Fibroblast of gingiva (primary cell): ENCODE data around the gene TGM5.
"Not testable (repeated sequence)": the region's sequence is repeated elsewhere in the genome, so short reads cannot be mapped to it uniquely, and the experiment has no call there.

Source experiments
- DNase-seq: peaks from one replicate; pipeline ENCODE4 v3.0.0-alpha.2; 2011; ENCODE audit warnings: low read depth

The TGM5 gene

GRCh38 chr15:43266834-43267233, at the start of gene TGM5:
Gene TGM5 (minus strand): TSS chr15:43266928. CDS start chr15:43266849, 79 bp downstream.
- no peak for DNase-seq

GRCh38 chr15:43314171-43314570, 47.4 kb upstream of the TGM5 start:
- no peak for DNase-seq

- DNase-seq: no peak
Observed at GRCh38 chr15:43312378-43312777, 45.6 kb upstream of the TGM5 start.

- DNase-seq: no peak
Observed at GRCh38 chr15:43302205-43302817, 35.6 kb upstream of the TGM5 start, which contains the start of gene TGM7. Gene TGM7 (minus strand): TSS chr15:43302255.

GRCh38 chr15:43299884-43300283, 33.2 kb upstream of the TGM5 start:
- no peak for DNase-seq

GRCh38 chr15:43299411-43299810, 32.7 kb upstream of the TGM5 start:
- no peak for DNase-seq

- no peak for DNase-seq
Observed at GRCh38 chr15:43294091-43294706, 27.5 kb upstream of the TGM5 start.

- no peak for DNase-seq
Observed at GRCh38 chr15:43293432-43293831, 26.7 kb upstream of the TGM5 start.

GRCh38 chr15:43292375-43293078, 25.8 kb upstream of the TGM5 start:
- peak; percentile 27 for DNase-seq

GRCh38 chr15:43289656-43290055, 22.9 kb upstream of the TGM5 start:
- not testable (repeated sequence) for DNase-seq

GRCh38 chr15:43287254-43287653, 20.5 kb upstream of the TGM5 start:
- no peak for DNase-seq

- DNase-seq: no peak
Observed at GRCh38 chr15:43286074-43286473, 19.3 kb upstream of the TGM5 start.

- DNase-seq: peak; percentile 45
Observed at GRCh38 chr15:43285609-43286037, 18.9 kb upstream of the TGM5 start.

GRCh38 chr15:43283526-43283925, 16.8 kb upstream of the TGM5 start:
- no peak for DNase-seq

- no peak for DNase-seq
Observed at GRCh38 chr15:43281926-43282602, 15.3 kb upstream of the TGM5 start.

GRCh38 chr15:43280996-43281395, 14.3 kb upstream of the TGM5 start:
- DNase-seq: no peak

- no peak for DNase-seq
Observed at GRCh38 chr15:43279496-43279895, 12.8 kb upstream of the TGM5 start.

GRCh38 chr15:43278869-43279268, 12.1 kb upstream of the TGM5 start:
- no peak for DNase-seq

- no peak for DNase-seq
Observed at GRCh38 chr15:43277901-43278300, 11.2 kb upstream of the TGM5 start.

- DNase-seq: no peak
Observed at GRCh38 chr15:43277231-43277823, 10.6 kb upstream of the TGM5 start.

GRCh38 chr15:43276563-43277200, 10.0 kb upstream of the TGM5 start:
- no peak for DNase-seq
